GM18507 (cell line): ENCODE measurements around the gene GAPT.

Experiments used
- DNase-seq: peaks from one replicate; pipeline ENCODE4 v3.0.0; 2011; ENCODE audit warnings: low read depth; ENCODE audit not compliant: insufficient read length; ENCODE audit errors: extremely low spot score
- FAIRE-seq: peaks from 2 replicates; lab custom pipeline; 2011; peaks lifted over from hg19 to GRCh38; lab: Jason Lieb, UNC

The GAPT gene

GRCh38 chr5:58460002-58460731, 31.1 kb upstream of the GAPT start, which contains the start of gene PLK2:
TSS of gene PLK2 (minus strand) at chr5:58460086. CDS start at chr5:58459959, 127 bp downstream.
- FAIRE-seq (peak; percentile 64), DNase-seq (peak; percentile 60)

- peak; percentile 85 for FAIRE-seq
- peak; percentile 51 for DNase-seq
Measured at GRCh38 chr5:58460732-58461286, 30.4 kb upstream of the GAPT start.

- no peak for DNase-seq
Measured at GRCh38 chr5:58462154-58462553, 29.1 kb upstream of the GAPT start.

GRCh38 chr5:58462623-58463230, 28.5 kb upstream of the GAPT start:
- FAIRE-seq (peak; percentile 70), DNase-seq (no peak)

More at GRCh38 chr5:58462154-58462553, 29.1 kb upstream of the GAPT start:
- no peak for FAIRE-seq

GRCh38 chr5:58466939-58467338, 24.3 kb upstream of the GAPT start:
- peak; percentile 86 for FAIRE-seq
- peak; percentile 12 for DNase-seq

GRCh38 chr5:58469896-58470295, 21.3 kb upstream of the GAPT start:
- DNase-seq = no peak
- no peak for FAIRE-seq

- DNase-seq (no peak), FAIRE-seq (no peak)
Measured at GRCh38 chr5:58475404-58475803, 15.8 kb upstream of the GAPT start.

GRCh38 chr5:58477760-58478376, 13.4 kb upstream of the GAPT start:
- no peak for DNase-seq
- peak; percentile 62 for FAIRE-seq

GRCh38 chr5:58481066-58481676, 10.1 kb upstream of the GAPT start:
- DNase-seq = no peak
- no peak for FAIRE-seq

- DNase-seq (no peak), FAIRE-seq (no peak)
Measured at GRCh38 chr5:58481828-58482227, 9.4 kb upstream of the GAPT start.

GRCh38 chr5:58482536-58482935, 8.7 kb upstream of the GAPT start:
- FAIRE-seq (no peak), DNase-seq (no peak)

- no peak for DNase-seq
- FAIRE-seq = no peak
Measured at GRCh38 chr5:58484505-58484904, 6.7 kb upstream of the GAPT start.

- no peak for DNase-seq
- no peak for FAIRE-seq
Measured at GRCh38 chr5:58486290-58486689, 4.9 kb upstream of the GAPT start.

- DNase-seq (no peak), FAIRE-seq (no peak)
Measured at GRCh38 chr5:58490402-58491050, 709 bp upstream of the GAPT start.

- FAIRE-seq = no peak
- no peak for DNase-seq
Measured at GRCh38 chr5:58493141-58493540, 1.9 kb downstream of the GAPT start.

GRCh38 chr5:58496488-58496887, 5.3 kb downstream of the GAPT start:
- DNase-seq = no peak
- no peak for FAIRE-seq

GRCh38 chr5:58497386-58497785, 6.2 kb downstream of the GAPT start:
- FAIRE-seq (no peak), DNase-seq (no peak)

GRCh38 chr5:58497921-58498320, 6.7 kb downstream of the GAPT start:
- FAIRE-seq = no peak
- no peak for DNase-seq

GRCh38 chr5:58498340-58498942, 7.2 kb downstream of the GAPT start:
- FAIRE-seq (peak; percentile 38), DNase-seq (no peak)
